Measurements from ENCODE around the gene SOWAHB.

SOWAHB gene

DNA sequence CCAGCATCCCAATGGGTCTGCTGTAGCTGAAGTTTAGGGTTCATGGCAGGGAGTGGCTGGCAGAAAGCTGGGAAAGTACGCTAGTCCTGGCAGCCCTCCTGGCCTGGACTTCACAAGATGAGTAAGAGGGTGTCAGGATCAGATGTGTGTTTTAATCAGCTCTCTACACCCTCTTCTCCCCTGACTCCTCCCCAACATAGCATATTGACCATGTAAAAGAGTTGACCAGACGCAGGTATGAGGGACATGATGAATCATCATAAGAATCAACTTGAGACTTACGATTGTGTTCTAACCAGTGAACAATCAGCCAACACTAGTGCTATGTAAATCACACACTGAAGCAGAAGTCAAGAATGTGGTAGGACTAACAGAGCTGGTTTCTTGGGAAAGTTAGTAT, 5.3 kb downstream of the SOWAHB start:
- Histone ChIP-seq H3K9ac (ENCODE audit: low read depth, low read length, poor library complexity, severe bottlenecking) (no peak overlapping the region), H3K4me1 (ENCODE audit: insufficient read depth, low read length, poor library complexity, severe bottlenecking) (no peaks in the 10 kb centered on the region), H3K4me2 (ENCODE audit: low read depth, low read length, poor library complexity, severe bottlenecking) (no peak overlapping the region), H3K4me3 (ENCODE audit: low read length, poor library complexity, severe bottlenecking) (no peak overlapping the region), H4K20me1 (ENCODE audit: insufficient read depth, low read length, poor library complexity, severe bottlenecking) (no peaks in the 10 kb centered on the region), H3F3A (ENCODE audit: low read depth) (no peaks in the 10 kb centered on the region), H2AFZ (ENCODE audit: low read length) (no peak overlapping the region), H3K9me3 (ENCODE audit: insufficient read depth, low read depth, low read length) (no peaks in the 10 kb centered on the region), H3K79me2 (ENCODE audit: insufficient read depth, low read length) (no peaks in the 10 kb centered on the region), H3K27me3 (ENCODE audit: insufficient read depth, low read length, poor library complexity, severe bottlenecking) (peaks cover 4% of the 10 kb centered on the region), H3K36me3 (ENCODE audit: insufficient read depth, low read length) (no peaks in the 10 kb centered on the region), H3K9me2 (replicated peaks; ENCODE audit: low read depth, low read length) (no peaks in the 10 kb centered on the region)
- TF ChIP-seq EZH2phosphoT487 (IDR thresholded peaks at IDR 0.05; ENCODE audit: borderline replicate concordance) = no peak
- TF ChIP-seq, protein P1, sequence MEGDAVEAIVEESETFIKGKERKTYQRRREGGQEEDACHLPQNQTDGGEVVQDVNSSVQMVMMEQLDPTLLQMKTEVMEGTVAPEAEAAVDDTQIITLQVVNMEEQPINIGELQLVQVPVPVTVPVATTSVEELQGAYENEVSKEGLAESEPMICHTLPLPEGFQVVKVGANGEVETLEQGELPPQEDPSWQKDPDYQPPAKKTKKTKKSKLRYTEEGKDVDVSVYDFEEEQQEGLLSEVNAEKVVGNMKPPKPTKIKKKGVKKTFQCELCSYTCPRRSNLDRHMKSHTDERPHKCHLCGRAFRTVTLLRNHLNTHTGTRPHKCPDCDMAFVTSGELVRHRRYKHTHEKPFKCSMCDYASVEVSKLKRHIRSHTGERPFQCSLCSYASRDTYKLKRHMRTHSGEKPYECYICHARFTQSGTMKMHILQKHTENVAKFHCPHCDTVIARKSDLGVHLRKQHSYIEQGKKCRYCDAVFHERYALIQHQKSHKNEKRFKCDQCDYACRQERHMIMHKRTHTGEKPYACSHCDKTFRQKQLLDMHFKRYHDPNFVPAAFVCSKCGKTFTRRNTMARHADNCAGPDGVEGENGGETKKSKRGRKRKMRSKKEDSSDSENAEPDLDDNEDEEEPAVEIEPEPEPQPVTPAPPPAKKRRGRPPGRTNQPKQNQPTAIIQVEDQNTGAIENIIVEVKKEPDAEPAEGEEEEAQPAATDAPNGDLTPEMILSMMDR (conservative IDR thresholded peaks at IDR 0.05; ENCODE audit: low read length) = no peak

GRCh38 chr4:76892001-76892400, 5.9 kb downstream of the SOWAHB start:
- Histone ChIP-seq H3F3A (ENCODE audit: low read depth) (no peaks in the 10 kb centered on the region), H3K4me3 (ENCODE audit: low read length, poor library complexity, severe bottlenecking) (no peak overlapping the region), H3K4me2 (ENCODE audit: low read depth, low read length, poor library complexity, severe bottlenecking) (no peak overlapping the region), H3K27me3 (ENCODE audit: insufficient read depth, low read length, poor library complexity, severe bottlenecking) (peaks cover 4% of the 10 kb centered on the region), H4K20me1 (ENCODE audit: insufficient read depth, low read length, poor library complexity, severe bottlenecking) (no peaks in the 10 kb centered on the region), H3K79me2 (ENCODE audit: insufficient read depth, low read length) (no peaks in the 10 kb centered on the region), H3K9me3 (ENCODE audit: insufficient read depth, low read depth, low read length) (no peaks in the 10 kb centered on the region), H3K4me1 (ENCODE audit: insufficient read depth, low read length, poor library complexity, severe bottlenecking) (no peaks in the 10 kb centered on the region), H3K9me2 (replicated peaks; ENCODE audit: low read depth, low read length) (no peaks in the 10 kb centered on the region), H3K36me3 (ENCODE audit: insufficient read depth, low read length) (no peaks in the 10 kb centered on the region), H3K9ac (ENCODE audit: low read depth, low read length, poor library complexity, severe bottlenecking) (no peak overlapping the region), H2AFZ (ENCODE audit: low read length) (no peak overlapping the region)
- TF ChIP-seq EZH2phosphoT487 (IDR thresholded peaks at IDR 0.05; ENCODE audit: borderline replicate concordance) = no peak
- TF ChIP-seq, protein P1 (conservative IDR thresholded peaks at IDR 0.05; ENCODE audit: low read length) = no peak

DNA sequence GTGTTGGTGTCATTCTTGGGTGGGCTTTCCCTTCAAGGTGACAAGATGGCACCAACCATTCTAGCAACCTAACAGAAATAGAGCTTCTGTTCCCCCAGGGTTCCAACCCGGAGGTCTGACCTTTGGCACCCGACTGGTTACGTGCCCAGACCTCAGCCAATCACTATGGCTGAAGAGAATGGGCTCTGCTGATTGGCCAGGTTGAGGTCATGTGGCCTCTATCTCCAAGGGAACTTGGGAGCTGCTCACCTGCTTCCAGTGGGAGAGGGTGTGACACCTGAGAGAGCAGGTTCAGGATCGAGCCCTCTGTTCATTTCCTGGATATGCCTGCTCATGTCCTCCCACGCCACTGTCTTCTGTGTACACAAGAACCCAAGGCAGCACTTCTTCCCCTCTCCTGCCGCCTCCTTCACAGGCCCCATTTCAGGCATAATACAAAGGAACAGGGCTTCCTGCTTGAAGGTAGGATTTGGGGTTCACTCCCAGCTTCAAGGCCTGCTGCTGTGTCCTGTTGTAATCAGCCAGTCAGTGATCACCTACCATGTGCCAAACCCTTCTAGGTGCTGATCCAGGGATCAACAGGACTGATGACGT, 11.0 kb downstream of the SOWAHB start:
- Histone ChIP-seq H3K9me3 (ENCODE audit: insufficient read depth, low read depth, low read length) (no peaks in the 10 kb centered on the region), H3K27me3 (ENCODE audit: insufficient read depth, low read length, poor library complexity, severe bottlenecking) (no peaks in the 10 kb centered on the region), H4K20me1 (ENCODE audit: insufficient read depth, low read length, poor library complexity, severe bottlenecking) (no peaks in the 10 kb centered on the region), H3K4me2 (ENCODE audit: low read depth, low read length, poor library complexity, severe bottlenecking) (no peak overlapping the region), H3K4me3 (ENCODE audit: low read length, poor library complexity, severe bottlenecking) (no peak overlapping the region), H3K36me3 (ENCODE audit: insufficient read depth, low read length) (no peaks in the 10 kb centered on the region), H3F3A (ENCODE audit: low read depth) (no peaks in the 10 kb centered on the region), H3K4me1 (ENCODE audit: insufficient read depth, low read length, poor library complexity, severe bottlenecking) (no peaks in the 10 kb centered on the region), H3K9ac (ENCODE audit: low read depth, low read length, poor library complexity, severe bottlenecking) (no peak overlapping the region), H3K9me2 (replicated peaks; ENCODE audit: low read depth, low read length) (no peaks in the 10 kb centered on the region), H3K79me2 (ENCODE audit: insufficient read depth, low read length) (no peaks in the 10 kb centered on the region), H2AFZ (ENCODE audit: low read length) (no peak overlapping the region; the same call in 1 of the 2 replicates)
- TF ChIP-seq, protein P1 (conservative IDR thresholded peaks at IDR 0.05; ENCODE audit: low read length) = no peak
- no peak for TF ChIP-seq EZH2phosphoT487 (IDR thresholded peaks at IDR 0.05; ENCODE audit: borderline replicate concordance)
